Hepatocyte (in vitro differentiated cells): Measurements from ENCODE around the gene CHD6.

Experiments
- EZH2 ChIP-seq: fragments of 200-600 bp; sonication (generic); IDR thresholded peaks from 2 replicates; pipeline ENCODE4 v1.6.1; 2016; ENCODE audit warnings: antibody characterized with exemption, mild to moderate bottlenecking, borderline replicate concordance
- EZH2phosphoT487 ChIP-seq: fragments of 200-600 bp; sonication (generic); IDR thresholded peaks from one replicate; pipeline ENCODE4 v1.6.1; 2018; ENCODE audit warnings: antibody characterized with exemption, mild to moderate bottlenecking, low read depth, moderate library complexity; ENCODE audit not compliant: unreplicated experiment, severe bottlenecking
- TF ChIP-seq, protein P1 (sequence below): fragments of 200-600 bp; sonication (generic); IDR thresholded peaks from 2 replicates; pipeline ENCODE4 v1.5.1; 2016; ENCODE audit warnings: antibody characterized with exemption, mild to moderate bottlenecking; ENCODE audit not compliant: poor library complexity

GRCh38 chr20:41552295-41553068 lies 65.7 kb downstream of the CHD6 start:
- TF ChIP-seq, protein P1, sequence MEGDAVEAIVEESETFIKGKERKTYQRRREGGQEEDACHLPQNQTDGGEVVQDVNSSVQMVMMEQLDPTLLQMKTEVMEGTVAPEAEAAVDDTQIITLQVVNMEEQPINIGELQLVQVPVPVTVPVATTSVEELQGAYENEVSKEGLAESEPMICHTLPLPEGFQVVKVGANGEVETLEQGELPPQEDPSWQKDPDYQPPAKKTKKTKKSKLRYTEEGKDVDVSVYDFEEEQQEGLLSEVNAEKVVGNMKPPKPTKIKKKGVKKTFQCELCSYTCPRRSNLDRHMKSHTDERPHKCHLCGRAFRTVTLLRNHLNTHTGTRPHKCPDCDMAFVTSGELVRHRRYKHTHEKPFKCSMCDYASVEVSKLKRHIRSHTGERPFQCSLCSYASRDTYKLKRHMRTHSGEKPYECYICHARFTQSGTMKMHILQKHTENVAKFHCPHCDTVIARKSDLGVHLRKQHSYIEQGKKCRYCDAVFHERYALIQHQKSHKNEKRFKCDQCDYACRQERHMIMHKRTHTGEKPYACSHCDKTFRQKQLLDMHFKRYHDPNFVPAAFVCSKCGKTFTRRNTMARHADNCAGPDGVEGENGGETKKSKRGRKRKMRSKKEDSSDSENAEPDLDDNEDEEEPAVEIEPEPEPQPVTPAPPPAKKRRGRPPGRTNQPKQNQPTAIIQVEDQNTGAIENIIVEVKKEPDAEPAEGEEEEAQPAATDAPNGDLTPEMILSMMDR, result no peak
- no peak for TF ChIP-seq EZH2
- no peak for TF ChIP-seq EZH2phosphoT487
